ENCODE results near the gene C7orf33.

Gene C7orf33

GRCh38 chr7:148628011-148628410 is 37.4 kb downstream of the C7orf33 start:
- no peaks in the 10 kb centered on the region for H3K9me3 ChIP-seq
- no peaks in the 10 kb centered on the region for H3K36me3 ChIP-seq
- no peak for DNase-seq
- H3K4me1 ChIP-seq = no peaks in the 10 kb centered on the region
- peaks cover 27% of the 10 kb centered on the region for H3K27me3 ChIP-seq
- TF ChIP-seq, protein P1, sequence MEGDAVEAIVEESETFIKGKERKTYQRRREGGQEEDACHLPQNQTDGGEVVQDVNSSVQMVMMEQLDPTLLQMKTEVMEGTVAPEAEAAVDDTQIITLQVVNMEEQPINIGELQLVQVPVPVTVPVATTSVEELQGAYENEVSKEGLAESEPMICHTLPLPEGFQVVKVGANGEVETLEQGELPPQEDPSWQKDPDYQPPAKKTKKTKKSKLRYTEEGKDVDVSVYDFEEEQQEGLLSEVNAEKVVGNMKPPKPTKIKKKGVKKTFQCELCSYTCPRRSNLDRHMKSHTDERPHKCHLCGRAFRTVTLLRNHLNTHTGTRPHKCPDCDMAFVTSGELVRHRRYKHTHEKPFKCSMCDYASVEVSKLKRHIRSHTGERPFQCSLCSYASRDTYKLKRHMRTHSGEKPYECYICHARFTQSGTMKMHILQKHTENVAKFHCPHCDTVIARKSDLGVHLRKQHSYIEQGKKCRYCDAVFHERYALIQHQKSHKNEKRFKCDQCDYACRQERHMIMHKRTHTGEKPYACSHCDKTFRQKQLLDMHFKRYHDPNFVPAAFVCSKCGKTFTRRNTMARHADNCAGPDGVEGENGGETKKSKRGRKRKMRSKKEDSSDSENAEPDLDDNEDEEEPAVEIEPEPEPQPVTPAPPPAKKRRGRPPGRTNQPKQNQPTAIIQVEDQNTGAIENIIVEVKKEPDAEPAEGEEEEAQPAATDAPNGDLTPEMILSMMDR (IDR thresholded peaks at IDR 0.05; ENCODE audit: low read depth, low read length) = no peak
- H3K4me3 ChIP-seq (ENCODE audit: low read depth, low read length) = no peak overlapping the region

- no peaks in the 10 kb centered on the region for H3K9me3 ChIP-seq
- H3K36me3 ChIP-seq = no peaks in the 10 kb centered on the region
- H3K4me1 ChIP-seq = no peaks in the 10 kb centered on the region
- TF ChIP-seq, protein P1 (IDR thresholded peaks at IDR 0.05; ENCODE audit: low read depth, low read length) = no peak
- no peak for DNase-seq
- no peak overlapping the region for H3K4me3 ChIP-seq (ENCODE audit: low read depth, low read length)
- peaks cover 17% of the 10 kb centered on the region for H3K27me3 ChIP-seq
Observed at GRCh38 chr7:148630078-148630477, 39.5 kb downstream of the C7orf33 start.

DNA sequence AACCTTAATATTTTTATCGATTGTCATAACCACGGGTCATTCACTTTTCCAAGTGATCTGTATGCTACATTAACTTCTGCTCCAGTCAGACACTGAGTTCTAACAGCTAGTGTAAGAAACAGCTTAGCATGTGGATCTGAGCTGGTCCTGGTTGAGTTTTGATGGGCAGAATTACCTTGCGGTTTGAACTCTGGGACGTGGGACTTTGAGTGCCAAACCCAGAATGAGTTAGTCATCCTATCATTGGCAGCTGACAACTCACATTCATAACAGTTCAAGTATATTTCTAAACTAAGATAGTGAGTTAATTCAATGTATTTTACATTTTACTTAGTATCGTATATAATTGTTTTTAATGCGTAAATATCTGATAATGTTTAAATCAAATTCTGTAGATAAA is 43.2 kb downstream of the C7orf33 start:
- Histone ChIP-seq H3K27me3 (peaks cover 14% of the 10 kb centered on the region), H3K9me3 (no peaks in the 10 kb centered on the region), H3K36me3 (no peaks in the 10 kb centered on the region), H3K4me1 (no peaks in the 10 kb centered on the region), H3K4me3 (ENCODE audit: low read depth, low read length) (no peak overlapping the region)
- TF ChIP-seq, protein P1 (IDR thresholded peaks at IDR 0.05; ENCODE audit: low read depth, low read length) = no peak
- DNase-seq = no peak

DNA sequence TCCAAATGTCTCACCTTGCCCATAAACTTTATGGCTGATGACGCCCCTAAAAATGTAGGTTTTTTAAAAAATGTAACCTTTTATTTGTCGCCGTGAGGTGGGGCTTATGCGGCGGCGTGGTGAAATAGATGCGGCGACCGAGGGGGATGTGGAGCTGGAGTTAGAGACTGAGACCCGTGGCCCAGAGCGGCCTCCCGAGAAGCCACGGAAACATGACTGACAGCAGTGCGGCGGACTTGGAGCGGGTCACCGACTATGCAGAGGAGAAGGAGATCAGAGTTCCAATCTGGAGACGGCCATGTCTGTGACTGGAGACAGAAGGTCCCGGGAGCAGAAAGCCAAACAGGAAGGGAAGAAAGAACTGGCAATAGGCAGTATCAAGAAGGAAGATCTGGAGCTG is 46.5 kb downstream of the C7orf33 start:
- Histone ChIP-seq H3K4me3 (ENCODE audit: low read depth, low read length) (no peak overlapping the region), H3K4me1 (no peaks in the 10 kb centered on the region), H3K36me3 (no peaks in the 10 kb centered on the region), H3K9me3 (no peaks in the 10 kb centered on the region), H3K27me3 (peaks cover 9% of the 10 kb centered on the region)
- no peak for DNase-seq
- TF ChIP-seq, protein P1 (IDR thresholded peaks at IDR 0.05; ENCODE audit: low read depth, low read length) = no peak

DNA sequence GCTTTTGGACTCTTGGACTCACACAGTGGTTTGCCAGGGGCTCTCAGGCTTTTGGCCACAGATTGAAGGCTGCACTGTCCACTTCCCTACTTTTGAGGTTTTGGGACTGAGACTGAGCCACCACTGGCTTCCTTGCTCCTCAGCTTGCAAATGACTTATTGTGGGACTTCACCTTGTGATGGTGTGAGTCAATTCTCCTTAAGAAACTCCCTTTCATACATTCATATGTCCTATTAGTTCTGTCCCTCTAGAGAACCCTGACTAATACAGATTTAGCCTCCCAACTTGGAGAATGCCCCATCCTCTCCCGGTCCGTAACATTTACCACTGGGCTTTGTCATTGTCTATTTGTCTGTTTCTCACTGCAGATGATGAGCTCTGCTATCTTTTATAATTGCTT is 55.3 kb downstream of the C7orf33 start:
- DNase-seq = no peak
- TF ChIP-seq, protein P1 (IDR thresholded peaks at IDR 0.05; ENCODE audit: low read depth, low read length) = no peak
- peaks cover 10% of the 10 kb centered on the region; the same call in 1 of the 2 replicates for H3K27me3 ChIP-seq
- no peaks in the 10 kb centered on the region for H3K4me1 ChIP-seq
- no peaks in the 10 kb centered on the region for H3K9me3 ChIP-seq
- no peaks in the 10 kb centered on the region for H3K36me3 ChIP-seq
- no peak overlapping the region for H3K4me3 ChIP-seq (ENCODE audit: low read depth, low read length)

GRCh38 chr7:148650232-148650858 is 59.8 kb downstream of the C7orf33 start:
- no peak for DNase-seq

More at GRCh38 chr7:148650232-148650858, 59.8 kb downstream of the C7orf33 start:
- no peaks in the 10 kb centered on the region for H3K4me1 ChIP-seq
- H3K36me3 ChIP-seq = no peaks in the 10 kb centered on the region
- H3K27me3 ChIP-seq = peaks cover 6% of the 10 kb centered on the region; the same call in 1 of the 2 replicates
- H3K4me3 ChIP-seq (ENCODE audit: low read depth, low read length) = no peak overlapping the region
- no peaks in the 10 kb centered on the region for H3K9me3 ChIP-seq
- TF ChIP-seq, protein P1 (IDR thresholded peaks at IDR 0.05; ENCODE audit: low read depth, low read length) = no peak

Measured in BE2C (cell line).